H1 (cell line): Measurements from ENCODE around the gene OR10P1. TPM values are rescaled to one million over a fixed set of nuclear protein-coding genes. Genes with fewer than 3 reads are reported as not detected.

ENCODE experiments used
- BACH1 ChIP-seq: IDR thresholded peaks from 2 replicates; pipeline ENCODE4 v1.6.1; 2012; ENCODE audit warnings: low read length, improper control_type of control experiment
- CBX5 ChIP-seq: fragments of 300-800, 300-1000 bp; sonication (generic); IDR thresholded peaks from 2 replicates; pipeline ENCODE4 v1.7.1; 2016; ENCODE audit warnings: antibody characterized with exemption, low read length, low read depth
- CHD1 ChIP-seq: IDR thresholded peaks from 2 replicates; pipeline ENCODE4 v1.6.1; 2012; ENCODE audit warnings: low read depth, low read length, improper control_type of control experiment
- CHD2 ChIP-seq: IDR thresholded peaks from 2 replicates; pipeline ENCODE4 v1.6.1; 2012; ENCODE audit warnings: low read length, improper control_type of control experiment
- CREB1 ChIP-seq: IDR thresholded peaks from 2 replicates; pipeline ENCODE4 v1.6.1; 2012; ENCODE audit warnings: inconsistent platforms
- CTCF ChIP-seq, 3 experiments: IDR thresholded peaks; 1 replicate in 2 of 3; 2 replicates in 1 of 3; pipeline versions ENCODE4 v1.5.1 to v1.6.1; 2011; ENCODE audit warnings: low read length in 3 of 3, mild to moderate bottlenecking in 3 of 3, inconsistent platforms in 2 of 3, low read depth in 1 of 3, moderate library complexity in 1 of 3; ENCODE audit not compliant: insufficient read depth in 1 of 3; ENCODE audit errors: control extremely low read depth in 1 of 3
- EGR1 ChIP-seq: IDR thresholded peaks from 2 replicates; pipeline ENCODE4 v1.6.1; 2011; ENCODE audit warnings: low read depth, low read length, borderline replicate concordance
- EP300 ChIP-seq, 2 experiments: IDR thresholded peaks; 1 replicate in 1 of 2; 2 replicates in 1 of 2; pipeline ENCODE4 v1.6.1; 2011 to 2012; ENCODE audit warnings: low read depth in 2 of 2, low read length in 2 of 2, mild to moderate bottlenecking in 2 of 2, borderline replicate concordance in 1 of 2, inconsistent platforms in 1 of 2, moderate library complexity in 1 of 2
- GTF2F1 ChIP-seq: IDR thresholded peaks from 2 replicates; pipeline ENCODE4 v1.6.1; 2012; ENCODE audit warnings: low read depth, low read length, improper control_type of control experiment, borderline replicate concordance
- HDAC2 ChIP-seq, 2 experiments: fragments of 300-600 bp in 1 of 2; sonication (generic) in 1 of 2; IDR thresholded peaks; 2 replicates each; pipeline ENCODE4 v1.6.1; 2011 to 2012; ENCODE audit warnings: low read depth in 2 of 2, low read length in 2 of 2, mild to moderate bottlenecking in 2 of 2, moderate library complexity in 2 of 2, borderline replicate concordance in 1 of 2, inconsistent platforms in 1 of 2
- JUND ChIP-seq: IDR thresholded peaks from 2 replicates; pipeline ENCODE4 v1.6.1; 2011; ENCODE audit warnings: mild to moderate bottlenecking, improper control_type of control experiment, low read length
- KDM5A ChIP-seq: fragments of 200-600 bp; IDR thresholded peaks from 2 replicates; pipeline ENCODE4 v1.7.1; 2012; ENCODE audit warnings: mild to moderate bottlenecking, low read length, inconsistent platforms, mixed read lengths
- MAX ChIP-seq: IDR thresholded peaks from 2 replicates; pipeline ENCODE4 v1.6.1; 2012; ENCODE audit warnings: inconsistent platforms
- NRF1 ChIP-seq: IDR thresholded peaks from 2 replicates; pipeline ENCODE4 v1.6.1; 2011; ENCODE audit warnings: mild to moderate bottlenecking, low read depth, low read length, improper control_type of control experiment
- PHF8 ChIP-seq: fragments of 200-600 bp; sonication (generic); conservative IDR thresholded peaks from 2 replicates; pipeline ENCODE4 v1.7.1; 2012; ENCODE audit warnings: low read depth, mild to moderate bottlenecking, inconsistent platforms, low read length, moderate library complexity
- POLR2AphosphoS5 ChIP-seq: IDR thresholded peaks from 2 replicates; pipeline ENCODE4 v1.6.1; 2011; ENCODE audit warnings: low read depth, low read length
- POU5F1 ChIP-seq: IDR thresholded peaks from 2 replicates; pipeline ENCODE4 v1.6.1; 2011; ENCODE audit warnings: low read depth, mild to moderate bottlenecking, low read length, moderate library complexity
- RAD21 ChIP-seq, 2 experiments: IDR thresholded peaks in 1 of 2; conservative IDR thresholded peaks in 1 of 2; 2 replicates each; pipeline ENCODE4 v1.6.1; 2011; ENCODE audit warnings: low read depth in 2 of 2, low read length in 2 of 2, improper control_type of control experiment in 1 of 2, inconsistent platforms in 1 of 2, mild to moderate bottlenecking in 1 of 2, moderate library complexity in 1 of 2
- SIRT6 ChIP-seq: IDR thresholded peaks from one replicate; pipeline ENCODE4 v1.7.1; 2012; ENCODE audit warnings: low read length, inconsistent platforms
- SP1 ChIP-seq: IDR thresholded peaks from 2 replicates; pipeline ENCODE4 v1.6.1; 2011; ENCODE audit warnings: low read depth, low read length
- SP2 ChIP-seq: IDR thresholded peaks from 2 replicates; pipeline ENCODE4 v1.6.1; 2012; ENCODE audit warnings: mild to moderate bottlenecking, low read length, inconsistent platforms
- SP4 ChIP-seq: IDR thresholded peaks from 2 replicates; pipeline ENCODE4 v1.6.1; 2012; ENCODE audit warnings: low read length, inconsistent platforms
- polyA plus RNA-seq, 7 experiments: library from polyadenylated mRNA; depleted of rRNA in 3 of 7; stranded (reverse) in 5 of 7; unstranded in 2 of 7; fragments of >200 nt in 5 of 7; fragments of 200-250 nt in 2 of 7; gene quantifications; 1 replicate in 5 of 7; 2 replicates in 1 of 7; 4 replicates in 1 of 7; pipeline versions ENCODE4 v1.2.1 to v1.2.3, GENCODE V29; 2011 to 2013; ENCODE audit warnings: missing spikeins in 2 of 7, mixed read lengths in 2 of 7
- total RNA-seq: library from RNA; stranded (reverse); fragmentation: NEBNext Ultra II Directional; extraction: Animal tissue kit (Norgen Biotek cat#: 25700); gene quantifications from 2 replicates; pipeline ENCODE4 v1.2.1, GENCODE V29; 2021

OR10P1 gene
- total and polyA plus RNA-seq, 2 of the 8 experiments (the other 6 are each of a cell fraction or from before 2014, with no cell fraction given): not detected

- TF ChIP-seq CTCF (IDR thresholded peaks at IDR 0.05; ENCODE audit: control extremely low read depth in 1 of 3, insufficient read depth in 1 of 3, low read depth in 1 of 3, low read length in 3 of 3): peak; percentile 60 to 68 (median 61)
- TF ChIP-seq POU5F1: no peak
- peak; percentile 15; the same call in 1 of the 2 replicates for TF ChIP-seq CREB1
- TF ChIP-seq NRF1: no peak
- TF ChIP-seq JUND: no peak
- peak; percentile 25 to 48; a peak in 3 of 4 replicates for TF ChIP-seq RAD21 (IDR thresholded peaks at IDR 0.05 in 1 of 2, conservative IDR thresholded peaks at IDR 0.05 in 1 of 2; ENCODE audit: low read depth in 2 of 2, low read length in 2 of 2)
- TF ChIP-seq SP4: no peak
- TF ChIP-seq PHF8: no peak
- no peak for TF ChIP-seq CBX5
- 0 out of 4 replicates have a peak, but pooled peaks of 1 of the 2 experiments have one; percentile 66 for TF ChIP-seq HDAC2 (IDR thresholded peaks at IDR 0.05; ENCODE audit: borderline replicate concordance in 1 of 2, low read depth in 2 of 2, low read length in 2 of 2)
- TF ChIP-seq KDM5A: no peak
- TF ChIP-seq SP2: no peak
- TF ChIP-seq POLR2AphosphoS5: no peak
- no peak for TF ChIP-seq CHD2
- no peak for TF ChIP-seq SP1
- TF ChIP-seq GTF2F1: no peak
- TF ChIP-seq CHD1: no peak
- TF ChIP-seq EP300 (IDR thresholded peaks at IDR 0.05; ENCODE audit: borderline replicate concordance in 1 of 2, low read depth in 2 of 2, low read length in 2 of 2): no peak
- TF ChIP-seq SIRT6: no peak
- peak; percentile 18 for TF ChIP-seq MAX
- TF ChIP-seq EGR1: peak; percentile 88
- peak; percentile 66; the same call in 1 of the 2 replicates for TF ChIP-seq BACH1
These were observed 44.7 kb downstream of the OR10P1 start (continued) for GRCh38 chr12:55681142-55682077.
